Activated CD8-positive, alpha-beta memory T cell treated with anti-CD3 and anti-CD28 coated beads, Interleukin-2, amount 50 U/mL, for 4 hours (primary cell): ENCODE measurements around the gene CRYBA1.
"Not testable (repeated sequence)": the region's sequence is repeated elsewhere in the genome, so short reads cannot be mapped to it uniquely, and the experiment has no call there.

Experiments
- DNase-seq: peaks from one replicate; pipeline ENCODE4 v3.0.0-alpha.2; 2020

Gene CRYBA1

DNA sequence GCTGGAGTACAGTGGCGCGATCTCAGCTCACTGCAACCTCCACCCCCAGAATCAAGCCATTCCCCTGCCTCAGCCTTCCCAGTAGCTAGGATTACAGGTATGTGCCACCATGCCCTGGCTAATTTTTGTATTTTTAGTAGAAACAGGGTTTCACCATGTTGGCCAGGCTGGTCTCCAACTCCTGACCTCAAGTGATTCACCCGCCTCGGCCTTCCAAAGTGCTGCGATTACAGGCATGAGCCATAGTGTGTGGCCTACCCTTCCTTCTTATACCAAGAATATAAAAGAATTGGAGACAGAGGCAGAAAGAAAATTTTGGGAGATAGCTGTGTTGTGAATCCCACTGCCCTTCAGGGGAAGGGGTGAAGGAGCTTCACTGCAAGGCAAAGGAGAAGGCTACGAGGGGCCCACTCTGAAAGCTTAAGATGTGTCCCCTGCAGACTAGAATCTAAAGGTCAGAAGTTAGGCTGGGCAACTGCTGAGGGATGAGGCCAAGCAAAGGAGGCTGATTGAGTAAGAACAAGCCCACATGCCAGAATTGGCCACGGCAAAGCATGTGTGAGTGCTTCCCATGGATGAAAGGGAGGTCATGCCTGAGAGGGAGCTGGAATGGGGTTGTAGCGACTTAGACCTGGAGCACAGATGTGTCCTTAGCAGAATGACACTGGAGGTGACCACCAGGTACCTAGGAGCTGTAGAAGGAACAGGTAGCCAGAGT is 8.4 kb upstream of the CRYBA1 start:
- DNase-seq: no peak

DNA sequence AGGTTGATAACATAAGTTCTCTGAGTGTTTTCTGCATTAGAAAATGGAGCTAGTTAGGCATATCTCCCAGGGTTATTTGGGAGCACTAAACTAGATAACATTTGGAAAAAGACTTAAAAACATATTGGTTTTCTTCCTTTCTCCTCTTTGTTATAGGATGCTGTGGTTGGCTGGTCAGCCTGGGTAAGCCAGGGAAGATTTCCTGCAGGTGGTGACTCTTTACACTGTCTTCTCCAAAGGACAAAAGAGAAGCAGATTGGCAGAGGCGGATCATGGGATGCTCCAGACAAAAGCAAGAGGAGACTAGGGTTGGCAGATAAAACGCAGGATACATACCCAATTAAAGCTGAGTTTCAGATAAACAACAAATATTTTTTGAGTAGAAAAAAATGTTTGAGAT is 6.2 kb upstream of the CRYBA1 start:
- no peak for DNase-seq

- DNase-seq: no peak
Measured at GRCh38 chr17:29240968-29241963, 5.4 kb upstream of the CRYBA1 start.

DNA sequence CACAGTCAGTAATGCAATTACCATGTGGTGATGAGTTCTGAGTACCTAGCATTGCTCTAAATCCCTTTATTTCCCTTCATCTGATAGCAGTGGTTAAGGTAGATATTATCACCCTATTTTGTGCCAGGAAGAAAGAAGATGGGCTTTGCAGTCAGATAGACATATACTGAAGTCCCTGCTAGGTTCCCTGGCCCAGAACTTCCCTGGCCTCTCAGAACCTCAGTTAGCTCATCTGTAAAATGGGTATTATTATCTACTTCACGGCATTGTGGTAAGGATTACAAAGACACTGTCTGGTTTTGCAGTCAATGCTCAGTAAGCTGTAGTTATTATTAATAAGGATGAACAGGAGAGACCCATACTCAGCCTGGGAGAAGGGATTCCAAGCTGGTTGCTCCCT is 4.6 kb upstream of the CRYBA1 start:
- DNase-seq: no peak

GRCh38 chr17:29242790-29243189 is 3.9 kb upstream of the CRYBA1 start:
- DNase-seq: no peak

- no peak for DNase-seq
Measured at GRCh38 chr17:29243792-29244191, 2.9 kb upstream of the CRYBA1 start.

DNA sequence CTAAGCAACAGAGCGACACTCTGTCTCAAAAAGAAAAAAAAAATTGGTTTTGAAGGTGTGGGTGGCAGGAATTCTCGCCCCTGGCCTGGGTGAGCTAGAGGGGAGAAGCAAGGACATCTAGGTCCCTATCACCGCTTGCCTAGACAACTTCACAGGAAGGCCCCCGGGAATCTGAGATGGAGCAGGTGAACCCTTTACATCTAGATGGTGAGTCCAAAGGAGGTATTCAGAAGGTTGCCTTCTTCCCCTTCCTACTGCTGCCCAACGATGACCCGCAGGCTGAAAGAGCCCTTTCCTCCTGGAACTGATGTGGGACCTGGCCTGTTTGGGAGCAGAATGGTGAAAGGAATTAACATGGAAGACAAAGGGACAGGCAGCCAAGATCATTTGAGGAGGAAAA is 1.3 kb upstream of the CRYBA1 start:
- DNase-seq: no peak

DNA sequence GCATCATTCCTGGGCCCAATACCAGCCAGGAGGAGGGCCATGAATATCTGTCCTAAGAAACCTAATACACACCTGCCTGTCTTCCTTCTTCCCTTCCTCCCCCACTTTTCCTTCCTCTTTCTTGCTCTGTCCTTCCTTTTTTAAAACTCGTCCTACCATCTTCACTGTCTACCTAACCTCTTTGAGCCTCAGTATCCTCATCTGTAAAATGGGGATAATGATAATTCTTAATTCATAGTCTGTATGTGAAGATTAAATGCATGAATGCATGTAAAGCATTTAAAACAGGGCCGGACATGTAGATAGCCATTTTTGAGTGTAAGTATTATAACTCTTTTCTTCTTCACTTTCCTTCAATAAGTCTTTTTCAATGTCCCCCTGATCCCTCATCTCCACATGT is 560 bp downstream of the CRYBA1 start:
- DNase-seq: no peak

DNA sequence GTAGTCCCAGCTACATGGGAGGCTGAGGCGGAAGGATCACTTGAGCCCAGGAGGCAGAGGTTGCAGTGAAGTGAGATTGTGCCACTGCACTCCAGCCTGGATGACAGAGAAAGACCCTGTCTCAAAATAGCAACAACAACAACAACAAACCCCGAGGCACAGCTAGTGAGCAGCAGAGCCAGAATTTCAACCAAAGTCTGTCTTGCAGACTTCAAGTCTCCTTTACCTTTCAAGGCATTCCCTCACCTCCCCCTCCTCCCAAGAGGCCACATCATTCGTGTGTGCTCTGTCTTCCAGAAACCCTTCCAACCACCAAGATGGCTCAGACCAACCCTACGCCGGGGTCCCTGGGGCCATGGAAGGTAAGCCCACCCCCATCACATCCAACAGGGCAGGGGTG is 2.2 kb downstream of the CRYBA1 start:
- DNase-seq: no peak

GRCh38 chr17:29250666-29251065 is 4.0 kb downstream of the CRYBA1 start:
- DNase-seq: no peak

DNA sequence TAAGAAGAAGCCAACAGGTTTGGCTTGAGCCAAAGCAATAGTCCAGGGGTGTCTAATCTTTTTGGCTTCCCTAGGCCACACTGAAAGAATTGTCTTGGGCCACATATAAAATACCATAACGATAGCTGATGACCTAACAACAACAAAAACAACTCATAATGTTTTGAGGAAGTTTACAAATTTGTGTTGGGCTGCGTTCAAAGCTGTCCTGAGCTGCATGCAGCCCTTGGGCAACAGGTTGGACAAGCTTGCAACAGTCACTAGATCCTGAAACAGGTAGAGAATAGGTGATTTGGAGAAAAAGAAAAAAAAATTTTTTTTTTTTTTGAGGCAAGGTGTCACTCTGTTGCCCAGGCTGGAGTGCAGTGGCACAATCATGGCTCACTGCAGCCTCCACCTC is 4.5 kb downstream of the CRYBA1 start:
- DNase-seq: no peak

GRCh38 chr17:29252101-29252791 is 5.6 kb downstream of the CRYBA1 start:
- DNase-seq: no peak

DNA sequence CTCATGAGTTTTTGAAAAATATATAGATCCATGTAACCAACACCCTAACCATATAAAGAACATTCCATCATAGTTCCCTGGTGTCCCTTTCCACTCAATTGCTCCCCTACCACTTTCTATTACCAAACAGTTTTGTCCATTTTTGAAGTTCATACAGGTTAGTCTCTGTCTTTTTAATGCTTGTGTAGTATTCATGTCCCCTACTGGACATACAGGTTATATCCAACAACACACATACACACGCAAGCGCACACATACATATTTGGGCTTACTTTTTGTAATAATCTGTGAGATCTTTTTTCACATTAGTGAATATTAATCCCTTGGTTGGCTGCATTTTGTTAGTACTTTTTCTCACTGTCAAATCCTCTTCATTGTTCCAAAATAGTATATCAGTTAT is 6.4 kb downstream of the CRYBA1 start:
- no peak for DNase-seq

DNA sequence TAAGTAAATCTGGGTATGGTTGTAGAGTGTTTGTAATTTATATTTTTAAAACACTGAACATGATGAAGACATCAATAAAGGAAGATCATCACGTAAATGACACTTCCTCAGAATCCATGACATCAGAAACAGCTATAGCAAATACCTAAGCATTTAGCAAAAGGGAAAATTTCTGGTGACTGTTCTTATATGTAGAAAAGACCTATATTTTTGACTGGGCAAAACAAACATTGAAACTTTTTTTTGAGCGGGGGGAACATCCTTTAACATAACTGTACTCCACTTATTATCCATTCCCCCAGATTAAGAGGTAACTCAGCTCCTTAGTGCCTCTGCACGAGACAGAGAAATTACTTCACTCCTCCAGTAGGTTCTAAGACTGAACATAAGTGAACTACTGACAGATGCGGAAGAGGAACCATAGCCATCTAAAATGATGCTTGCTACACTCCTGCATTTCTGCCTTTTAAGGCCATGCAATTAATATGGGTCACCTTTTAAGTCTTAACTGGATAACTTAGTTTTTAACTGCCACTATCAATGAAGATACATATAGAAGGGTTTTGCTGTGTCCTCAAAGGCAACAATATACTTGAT is 9.4 kb downstream of the CRYBA1 start:
- DNase-seq: no peak

GRCh38 chr17:29256735-29257466 is 10.2 kb downstream of the CRYBA1 start:
- no peak for DNase-seq

DNA sequence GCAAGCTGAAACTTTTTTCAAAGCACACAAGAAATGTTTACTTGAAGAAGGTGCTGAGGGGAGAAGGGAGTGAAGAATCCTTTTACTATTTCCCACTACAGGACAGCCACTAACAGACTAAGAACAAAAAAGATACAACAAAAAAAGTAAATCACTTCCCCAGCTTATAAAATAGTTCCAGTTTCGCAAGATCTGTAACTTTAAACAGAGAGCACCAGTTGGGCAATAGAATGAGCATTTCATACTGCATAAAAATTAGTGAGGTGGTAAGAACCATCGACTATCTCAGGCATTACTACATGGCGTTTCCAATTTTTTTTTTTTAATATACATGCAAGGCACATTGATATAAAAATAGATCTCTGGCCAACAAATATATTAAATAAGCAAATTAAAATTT is 11.1 kb downstream of the CRYBA1 start:
- DNase-seq: no peak

- no peak for DNase-seq
Measured at GRCh38 chr17:29263916-29264315, 17.3 kb downstream of the CRYBA1 start.

DNA sequence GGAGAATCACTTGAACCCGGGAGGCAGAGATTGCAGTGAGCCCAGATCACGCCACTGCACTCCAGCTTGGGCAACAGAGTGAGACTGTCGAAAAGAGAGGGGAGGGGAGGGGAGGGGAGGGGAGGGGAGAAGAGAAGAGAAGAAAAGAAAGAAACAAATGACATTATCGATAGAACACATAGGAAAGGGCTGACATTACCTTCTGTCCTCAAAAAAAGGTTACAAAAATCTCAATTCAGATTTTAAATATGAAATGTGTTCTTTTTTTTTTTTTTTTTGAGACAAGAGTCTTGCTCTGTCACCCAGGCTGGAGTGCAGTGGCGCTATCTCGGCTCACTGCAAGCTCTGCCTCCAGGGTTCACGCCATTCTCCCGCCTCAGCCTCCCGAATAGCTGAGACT is 25.3 kb downstream of the CRYBA1 start:
- not testable (repeated sequence) for DNase-seq

DNA sequence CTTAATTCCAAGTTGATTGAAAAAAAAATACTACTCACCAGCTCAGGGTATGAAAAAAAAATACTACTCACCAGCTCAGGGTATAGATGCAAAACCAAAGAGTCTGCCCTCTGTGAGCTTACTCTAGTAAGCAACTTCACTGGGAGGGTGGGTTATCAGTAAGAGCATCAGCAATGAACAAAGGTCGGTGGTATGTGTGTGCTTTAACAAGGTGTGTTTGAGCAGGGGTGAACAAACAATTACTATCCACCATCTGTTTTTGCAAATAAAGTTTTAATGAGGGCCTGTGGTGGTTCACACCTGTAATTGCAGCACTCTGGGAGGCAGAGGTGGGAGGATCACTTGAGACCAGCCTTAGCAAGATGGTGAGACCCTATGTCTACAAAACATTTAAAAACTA is 27.3 kb downstream of the CRYBA1 start:
- DNase-seq: no peak

- no peak for DNase-seq
Measured at GRCh38 chr17:29278692-29279091, 32.0 kb downstream of the CRYBA1 start.

DNA sequence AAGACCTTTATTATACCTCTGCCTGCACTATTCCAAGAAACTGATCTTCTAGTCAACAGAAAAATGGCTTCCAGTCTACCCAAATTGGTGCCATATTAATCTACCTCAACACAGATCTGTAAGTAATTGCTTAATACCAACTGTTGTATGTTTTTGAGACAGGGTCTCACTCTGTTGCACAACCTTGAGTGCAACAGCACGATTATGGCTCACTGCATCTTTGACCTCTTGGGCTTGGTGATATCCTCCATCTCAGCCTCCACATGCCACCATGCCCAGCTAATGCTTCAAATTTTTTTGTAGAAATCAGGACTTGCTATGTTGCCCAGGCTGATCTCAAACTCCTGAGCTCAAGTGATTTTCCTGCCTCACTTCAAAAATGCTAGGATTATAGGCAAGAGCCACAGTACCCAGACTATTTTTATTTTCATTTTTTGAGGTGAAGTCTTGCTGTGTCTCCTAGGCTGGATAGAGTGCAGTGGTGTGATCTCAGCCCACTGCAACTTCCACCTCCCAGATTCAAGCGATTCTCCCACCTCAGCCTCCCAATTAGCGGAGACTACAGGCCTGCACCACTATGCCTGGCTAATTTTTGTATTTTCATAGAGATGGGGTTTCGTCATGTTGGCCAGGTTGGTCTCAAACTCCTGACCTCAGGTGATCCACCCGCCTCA is 32.9 kb downstream of the CRYBA1 start:
- no peak for DNase-seq

DNA sequence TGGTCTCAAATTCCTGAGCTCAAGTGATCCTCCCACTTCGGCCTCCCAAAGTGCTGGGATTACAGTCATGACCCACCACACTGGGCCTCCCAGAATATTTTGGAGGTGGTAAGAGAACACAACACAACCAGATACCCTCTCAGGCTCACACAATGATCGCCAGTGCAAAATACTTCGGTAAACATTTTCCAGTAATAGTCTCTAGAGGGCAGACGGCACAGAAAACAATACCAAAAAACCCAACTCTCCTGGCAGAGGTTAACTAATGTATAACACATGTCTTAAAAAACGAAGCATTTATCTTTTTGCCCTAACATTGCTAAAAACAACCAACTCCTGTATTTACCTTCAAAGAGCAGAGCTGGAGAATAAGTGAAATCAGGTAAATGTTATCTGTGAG is 36.8 kb downstream of the CRYBA1 start:
- DNase-seq: no peak
